Effector memory CD8-positive, alpha-beta T cell (primary cell): ENCODE results near the gene BACE1.
"Not testable (repeated sequence)": the region's sequence is repeated elsewhere in the genome, so short reads cannot be mapped to it uniquely, and the experiment has no call there.

ENCODE experiments used
- ATAC-seq: fragments of 150-1000 bp; cut with Tn5 transposase; replicated peaks from 2 replicates; pipeline ENCODE4 v1.10.0; 2021; ENCODE audit warnings: mild to moderate bottlenecking, moderate library complexity
- DNase-seq, 3 experiments: peaks; one replicate each; pipeline ENCODE4 v3.0.0; 2021
- H3K27ac Mint-ChIP-seq, 2 donors: one replicate each; pipeline ENCODE4 v1.8.0; 2022; ENCODE audit warnings: mild to moderate bottlenecking in 2 of 2, mixed read lengths in 2 of 2, moderate library complexity in 2 of 2
- H3K27me3 Mint-ChIP-seq, 2 donors: one replicate each; pipeline ENCODE4 v1.8.0; 2022; ENCODE audit warnings: mixed read lengths in 2 of 2
- H3K36me3 Mint-ChIP-seq: one replicate; pipeline ENCODE4 v1.8.0; 2022; ENCODE audit warnings: mild to moderate bottlenecking, moderate library complexity, mixed read lengths; ENCODE audit not compliant: insufficient read depth
- H3K4me1 Mint-ChIP-seq, 2 donors: one replicate each; pipeline ENCODE4 v1.8.0; 2022; ENCODE audit warnings: low read depth in 2 of 2, mixed read lengths in 2 of 2
- H3K4me3 Mint-ChIP-seq, 2 donors: one replicate each; pipeline ENCODE4 v1.8.0; 2022; ENCODE audit warnings: mild to moderate bottlenecking in 2 of 2, mixed read lengths in 2 of 2, moderate library complexity in 2 of 2
- H3K9me3 Mint-ChIP-seq, 2 donors: one replicate each; pipeline ENCODE4 v1.8.0; 2022; ENCODE audit warnings: mixed read lengths in 2 of 2

BACE1 gene

DNA sequence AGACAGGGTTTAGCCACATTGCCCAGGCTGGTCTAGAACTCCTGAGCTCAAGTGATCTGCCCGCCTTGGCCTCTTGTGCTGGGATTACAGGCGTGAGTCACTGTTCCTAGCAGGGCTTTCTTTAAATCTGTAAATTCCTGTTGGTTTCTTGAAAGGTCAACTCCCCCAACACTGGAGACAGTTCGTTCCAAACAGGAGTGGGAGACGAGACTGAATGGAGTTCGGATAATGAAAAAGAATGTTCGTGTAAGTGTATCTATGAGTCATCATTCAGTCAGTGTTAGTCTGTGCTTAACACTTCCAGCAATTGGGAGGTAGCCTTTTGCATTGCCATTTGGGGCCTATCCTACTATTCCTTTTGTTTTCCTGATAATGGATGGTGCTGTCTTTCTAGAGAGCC is 34.9 kb downstream of the BACE1 start:
- Mint-ChIP-seq H3K27me3 (no peaks in the 10 kb centered on the region), H3K36me3 (peaks cover 35% of the 10 kb centered on the region), H3K4me3 (peak overlapping the region; percentile 68 to 76)

DNA sequence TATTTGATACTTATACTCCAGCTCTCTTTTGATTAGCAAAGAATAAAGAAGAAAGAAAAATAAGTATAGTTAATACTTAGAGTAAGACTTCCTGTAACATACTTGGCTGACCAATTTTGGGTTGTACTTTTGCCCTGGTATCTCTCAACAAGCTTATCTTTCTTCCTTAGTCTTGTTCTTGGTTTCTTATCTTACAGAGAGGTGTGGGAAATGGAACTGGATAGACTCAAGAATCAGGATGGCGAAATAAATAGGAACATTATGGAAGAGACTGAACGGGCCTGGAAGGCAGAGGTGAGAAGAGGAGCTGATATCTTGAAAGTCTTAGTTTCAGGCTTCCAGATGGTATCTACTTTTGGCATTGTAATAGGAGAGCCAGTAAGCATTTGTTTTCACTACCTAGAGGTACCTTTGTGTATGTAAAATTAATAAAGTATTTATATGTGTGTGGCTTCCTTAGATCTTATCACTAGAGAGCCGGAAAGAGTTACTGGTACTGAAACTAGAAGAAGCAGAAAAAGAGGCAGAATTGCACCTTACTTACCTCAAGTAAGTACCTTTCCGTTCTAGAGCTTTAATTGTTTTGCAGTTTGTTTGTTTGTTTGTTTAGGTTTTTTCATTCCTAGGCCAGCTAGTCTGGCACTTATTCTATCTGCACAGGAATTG is 36.2 kb downstream of the BACE1 start:
- H3K4me1 Mint-ChIP-seq: peaks cover 22 to 32% of the 10 kb centered on the region in 2 donors
- H3K27ac Mint-ChIP-seq: peak overlapping the region; percentile 90 to 92

More for the DNA sequence above, 34.9 kb downstream of the BACE1 start:
- no peaks in the 10 kb centered on the region for H3K9me3 Mint-ChIP-seq
- DNase-seq: no peak
- peak overlapping the region; percentile 46 to 90 for H3K27ac Mint-ChIP-seq
- no peak for ATAC-seq
- peaks cover 16 to 22% of the 10 kb centered on the region in 2 donors for H3K4me1 Mint-ChIP-seq

DNA sequence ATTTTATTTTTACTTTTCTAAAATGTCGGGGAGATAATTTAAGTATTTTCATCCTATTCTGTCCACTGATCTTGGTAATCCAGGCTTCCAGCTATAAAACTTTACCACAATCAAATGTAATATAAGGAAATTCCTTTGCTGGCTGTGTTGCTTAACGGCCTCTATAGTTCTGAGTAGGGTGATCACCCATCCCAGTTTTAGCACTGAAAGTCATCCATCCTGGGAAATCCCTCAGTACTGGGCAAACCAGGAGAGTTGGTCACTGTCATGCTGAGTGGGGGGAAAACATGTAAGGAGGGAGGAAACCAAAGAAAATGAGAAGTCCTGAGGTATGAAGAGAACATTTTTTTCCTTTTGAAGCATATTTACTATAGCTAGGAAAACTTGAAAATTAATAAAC is 37.7 kb downstream of the BACE1 start:
- peaks cover 22% of the 10 kb centered on the region for H3K36me3 Mint-ChIP-seq
- H3K27me3 Mint-ChIP-seq: no peaks in the 10 kb centered on the region
- peak overlapping the region in 1 of 2 donors; percentile 90 for H3K27ac Mint-ChIP-seq
- no peak for DNase-seq
- no peaks in the 10 kb centered on the region for H3K9me3 Mint-ChIP-seq
- no peak for ATAC-seq
- H3K4me3 Mint-ChIP-seq: no peak overlapping the region
- H3K4me1 Mint-ChIP-seq: peaks cover 24 to 32% of the 10 kb centered on the region in 2 donors

More for the DNA sequence above, 36.2 kb downstream of the BACE1 start:
- Mint-ChIP-seq H3K9me3 (no peaks in the 10 kb centered on the region), H3K27me3 (no peaks in the 10 kb centered on the region), H3K36me3 (peaks cover 35% of the 10 kb centered on the region), H3K4me3 (peak overlapping the region; percentile 68 to 76)
- no peak for DNase-seq
- peak; percentile 69 for ATAC-seq

DNA sequence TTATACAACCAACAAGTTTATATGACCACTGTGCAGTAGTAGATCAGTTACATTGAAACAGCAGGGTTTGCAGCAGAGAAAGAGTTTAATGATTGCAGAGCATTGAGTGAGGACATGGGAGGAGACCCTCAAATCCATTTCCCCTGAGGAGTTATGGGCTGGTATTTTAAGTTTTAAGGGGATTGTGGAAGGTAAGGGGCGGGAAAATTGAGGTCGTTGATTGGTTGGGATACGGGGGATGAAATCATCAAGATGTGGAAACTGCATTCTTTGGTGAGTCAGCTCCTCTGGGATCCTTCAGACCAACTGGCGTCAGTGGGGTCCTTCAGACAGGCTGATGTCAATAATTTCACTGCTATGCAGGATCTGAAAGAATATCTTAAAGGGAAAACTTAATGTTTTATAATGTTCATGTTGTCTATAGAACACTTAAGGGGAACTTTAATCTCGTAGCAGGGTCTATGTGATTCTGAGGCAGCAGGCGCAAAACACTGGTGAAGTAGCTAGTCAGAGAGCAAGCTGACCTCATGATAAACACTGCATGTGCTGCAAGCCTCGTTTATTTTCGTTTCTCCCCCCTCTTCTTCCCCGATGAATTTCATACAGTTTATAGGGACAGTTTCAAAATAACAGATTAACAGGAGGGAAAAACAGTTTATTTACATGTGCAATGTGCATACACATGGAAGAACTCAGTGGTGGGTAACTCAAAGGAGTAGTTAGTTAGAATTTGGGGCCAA is 42.3 kb downstream of the BACE1 start:
- peaks cover 10 to 15% of the 10 kb centered on the region in 2 donors for H3K4me1 Mint-ChIP-seq
- ATAC-seq: no peak
- H3K27me3 Mint-ChIP-seq: no peaks in the 10 kb centered on the region
- no peaks in the 10 kb centered on the region for H3K9me3 Mint-ChIP-seq
- DNase-seq: no peak
- no peak overlapping the region for H3K4me3 Mint-ChIP-seq
- peaks cover under 1% of the 10 kb centered on the region for H3K36me3 Mint-ChIP-seq
- peak overlapping the region in 1 of 2 donors; percentile 20 for H3K27ac Mint-ChIP-seq

GRCh38 chr11:117272175-117272574 is 43.9 kb downstream of the BACE1 start:
- ATAC-seq, DNase-seq, H3K4me3 Mint-ChIP-seq, H3K27me3 Mint-ChIP-seq, H3K36me3 Mint-ChIP-seq, H3K27ac Mint-ChIP-seq, H3K9me3 Mint-ChIP-seq: not testable (repeated sequence)
- peaks cover 10 to 15% of the 10 kb centered on the region in 2 donors for H3K4me1 Mint-ChIP-seq

- no peaks in the 10 kb centered on the region for H3K9me3 Mint-ChIP-seq
- peaks cover 9% of the 10 kb centered on the region for H3K36me3 Mint-ChIP-seq
- DNase-seq: no peak
- peaks cover 10 to 15% of the 10 kb centered on the region in 2 donors for H3K4me1 Mint-ChIP-seq
- ATAC-seq: no peak
- no peaks in the 10 kb centered on the region for H3K27me3 Mint-ChIP-seq
- peak overlapping the region in 1 of 2 donors; percentile 71 for H3K27ac Mint-ChIP-seq
- H3K4me3 Mint-ChIP-seq: no peak overlapping the region
Measured at GRCh38 chr11:117271208-117271607, 44.8 kb downstream of the BACE1 start.

DNA sequence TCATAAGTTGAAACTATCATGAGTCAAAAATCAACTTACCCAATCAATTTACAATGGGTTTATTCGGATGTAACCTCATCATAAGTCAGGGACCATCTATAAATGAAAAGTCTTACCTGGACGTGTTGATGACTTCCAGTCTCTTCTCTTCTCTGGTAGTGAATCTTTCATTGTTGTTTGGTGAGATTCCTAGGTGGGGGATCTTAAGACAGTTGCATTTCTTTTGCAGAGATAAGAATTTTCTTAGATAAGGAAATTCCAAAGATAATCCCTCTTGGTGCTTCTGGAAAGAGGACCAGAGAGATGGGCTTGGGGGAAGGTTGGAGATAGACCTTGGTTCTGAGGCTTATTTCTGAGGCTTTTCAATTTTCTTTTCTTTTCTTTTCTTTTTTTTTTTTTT is 46.2 kb downstream of the BACE1 start:
- peaks cover 15% of the 10 kb centered on the region for H3K36me3 Mint-ChIP-seq
- H3K4me3 Mint-ChIP-seq: no peak overlapping the region
- no peak overlapping the region for H3K27ac Mint-ChIP-seq

GRCh38 chr11:117265745-117266144 is 50.3 kb downstream of the BACE1 start:
- Mint-ChIP-seq H3K4me3 (no peak overlapping the region), H3K36me3 (peaks cover 29% of the 10 kb centered on the region), H3K27ac (no peak overlapping the region), H3K9me3 (no peaks in the 10 kb centered on the region), H3K27me3 (no peaks in the 10 kb centered on the region), H3K4me1 (no peaks in the 10 kb centered on the region)
- ATAC-seq: no peak
- no peak for DNase-seq

More for the DNA sequence above, 46.2 kb downstream of the BACE1 start:
- DNase-seq (no peak), ATAC-seq (no peak)
- no peaks in the 10 kb centered on the region for H3K27me3 Mint-ChIP-seq
- H3K4me1 Mint-ChIP-seq: peaks cover 4 to 5% of the 10 kb centered on the region in 2 donors
- no peaks in the 10 kb centered on the region for H3K9me3 Mint-ChIP-seq

DNA sequence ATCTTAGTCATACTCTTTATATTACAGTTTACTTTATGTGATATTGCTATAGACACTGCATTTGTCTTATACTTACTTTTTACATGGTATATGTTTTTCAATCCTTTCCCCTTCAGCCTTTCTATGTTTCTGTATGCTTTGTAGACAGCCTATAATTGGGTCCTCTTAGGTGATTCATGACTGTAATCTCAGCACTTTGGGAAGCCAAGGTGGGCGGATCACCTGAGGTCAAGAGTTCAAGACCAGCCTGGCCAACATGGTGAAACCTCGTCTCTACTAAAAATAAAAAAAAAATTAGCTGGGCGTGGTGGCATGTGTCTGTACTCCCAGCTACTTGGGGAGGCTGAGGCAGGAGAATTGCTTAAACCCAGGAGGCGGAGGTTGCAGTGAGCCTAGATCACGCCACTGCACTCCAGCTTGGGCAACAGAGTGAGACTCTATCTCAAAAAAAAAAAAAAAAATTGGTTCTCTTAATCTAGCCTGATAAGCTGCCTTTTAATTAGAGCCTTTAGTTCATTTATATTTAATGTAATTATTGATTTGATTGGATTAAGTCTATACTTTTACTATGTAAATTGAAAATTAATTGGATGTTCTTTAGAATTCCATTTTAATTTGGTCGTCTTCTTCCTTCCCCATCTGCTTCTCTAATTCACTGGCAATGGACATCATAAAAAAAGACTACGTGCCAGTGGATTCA is 51.3 kb downstream of the BACE1 start:
- not testable (repeated sequence) for H3K4me3 Mint-ChIP-seq, ATAC-seq, H3K27me3 Mint-ChIP-seq, DNase-seq, H3K27ac Mint-ChIP-seq, H3K4me1 Mint-ChIP-seq, H3K9me3 Mint-ChIP-seq
- H3K36me3 Mint-ChIP-seq: peaks cover 32% of the 10 kb centered on the region

- Mint-ChIP-seq H3K9me3 (no peaks in the 10 kb centered on the region), H3K4me3 (no peak overlapping the region), H3K27me3 (no peaks in the 10 kb centered on the region), H3K27ac (no peak overlapping the region), H3K36me3 (peaks cover 15% of the 10 kb centered on the region), H3K4me1 (no peaks in the 10 kb centered on the region)
- no peak for DNase-seq
- no peak for ATAC-seq
Measured at GRCh38 chr11:117259417-117259816, 56.6 kb downstream of the BACE1 start.

DNA sequence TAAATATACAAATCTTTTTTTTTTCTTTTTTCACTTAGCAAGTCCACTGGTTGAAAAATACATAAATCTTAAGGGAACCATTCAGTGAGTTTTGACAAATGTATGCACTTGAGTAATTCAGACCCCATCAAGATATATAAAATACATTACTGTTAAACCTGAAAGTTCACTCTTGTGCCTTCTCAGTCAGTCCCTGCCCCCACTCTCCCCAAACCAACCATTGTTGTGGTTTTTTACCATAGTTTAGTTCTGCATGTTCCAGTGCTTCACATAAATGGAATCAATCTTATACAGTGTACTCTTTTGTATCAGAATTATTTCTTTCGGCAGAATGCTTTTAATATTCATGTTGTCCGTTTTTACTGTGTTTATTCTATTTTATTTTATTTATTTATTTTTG is 57.5 kb downstream of the BACE1 start:
- DNase-seq (no peak), ATAC-seq (no peak)
- Mint-ChIP-seq H3K27ac (no peak overlapping the region), H3K9me3 (no peaks in the 10 kb centered on the region), H3K4me1 (no peaks in the 10 kb centered on the region), H3K4me3 (no peak overlapping the region), H3K27me3 (no peaks in the 10 kb centered on the region), H3K36me3 (peaks cover 15% of the 10 kb centered on the region)

DNA sequence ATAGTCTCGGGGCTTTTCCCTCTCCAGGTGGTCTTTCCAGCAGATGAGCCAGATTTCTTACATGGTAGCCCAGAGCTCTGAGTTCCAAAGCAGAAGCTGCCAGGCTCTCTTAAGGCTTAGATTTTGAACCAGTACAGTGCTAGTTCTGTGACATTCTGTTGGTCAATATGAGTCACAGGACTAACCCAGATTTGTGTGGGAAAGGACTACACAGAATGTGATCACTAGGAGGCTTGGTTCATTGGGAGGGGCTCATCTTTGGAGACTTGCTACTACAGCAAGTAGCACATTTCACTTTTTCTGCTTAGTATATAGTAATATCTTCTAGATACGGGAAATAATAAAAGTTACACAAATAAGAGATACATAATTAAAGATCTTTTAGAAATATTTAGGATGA is 59.5 kb downstream of the BACE1 start:
- ATAC-seq: no peak
- Mint-ChIP-seq H3K4me1 (no peaks in the 10 kb centered on the region), H3K27ac (no peak overlapping the region), H3K27me3 (no peaks in the 10 kb centered on the region), H3K9me3 (no peaks in the 10 kb centered on the region), H3K36me3 (peaks cover 4% of the 10 kb centered on the region), H3K4me3 (no peak overlapping the region)
- no peak for DNase-seq

- Mint-ChIP-seq H3K36me3 (peaks cover 4% of the 10 kb centered on the region), H3K4me1 (no peaks in the 10 kb centered on the region), H3K27ac (peak overlapping the region in 1 of 2 donors; percentile 16), H3K4me3 (no peak overlapping the region), H3K27me3 (no peaks in the 10 kb centered on the region), H3K9me3 (no peaks in the 10 kb centered on the region)
- ATAC-seq: no peak
- no peak for DNase-seq
Measured at GRCh38 chr11:117255966-117256365, 60.1 kb downstream of the BACE1 start.
